Right hindlimb (tissue), 1 donor: ENCODE results near the gene PSTPIP2.
"Not testable (repeated sequence)": the region's sequence is repeated elsewhere in the genome, so short reads cannot be mapped to it uniquely, and the experiment has no call there.

Source experiments
- DNase-seq: peaks from one replicate; pipeline ENCODE4 v3.0.0-alpha.2; 2018

The PSTPIP2 gene

DNA sequence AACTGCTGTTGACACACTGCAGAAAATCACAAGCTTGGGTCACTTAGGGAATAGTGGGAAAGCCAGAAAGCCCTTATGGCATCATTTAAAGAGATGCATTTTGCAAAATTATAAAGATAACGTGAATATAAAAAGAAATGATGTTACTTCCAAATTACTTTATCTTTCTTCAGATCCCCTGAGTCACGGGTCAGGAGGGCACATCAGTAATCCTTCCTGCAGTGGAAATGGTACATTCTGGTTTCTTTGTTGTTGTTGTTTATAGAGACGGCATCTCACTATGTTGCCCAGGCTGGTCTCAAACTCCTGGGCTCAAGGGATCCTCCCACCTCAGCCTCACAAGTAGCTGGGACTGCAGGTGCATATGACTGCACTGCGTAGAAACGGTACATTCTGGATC is 95.1 kb downstream of the PSTPIP2 start:
- DNase-seq: no peak

DNA sequence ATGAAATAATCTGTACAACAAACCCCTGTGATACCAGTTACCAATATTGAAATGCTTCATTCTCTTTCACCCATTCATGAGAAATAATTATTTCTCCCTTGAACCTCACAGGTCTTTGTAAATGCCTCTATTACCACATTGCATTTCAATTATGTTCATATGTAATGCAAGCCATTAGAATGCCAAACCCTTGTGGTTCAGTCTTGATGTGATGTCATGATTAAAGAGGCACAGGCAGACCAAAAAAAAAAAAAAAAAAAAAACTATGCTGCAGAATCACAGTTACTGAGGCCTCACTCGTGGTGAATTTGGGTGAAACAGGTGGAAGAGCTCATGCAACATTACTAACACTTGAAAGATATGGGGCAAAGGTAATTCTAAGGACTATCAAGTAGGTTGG is 95.5 kb downstream of the PSTPIP2 start:
- no peak for DNase-seq

DNA sequence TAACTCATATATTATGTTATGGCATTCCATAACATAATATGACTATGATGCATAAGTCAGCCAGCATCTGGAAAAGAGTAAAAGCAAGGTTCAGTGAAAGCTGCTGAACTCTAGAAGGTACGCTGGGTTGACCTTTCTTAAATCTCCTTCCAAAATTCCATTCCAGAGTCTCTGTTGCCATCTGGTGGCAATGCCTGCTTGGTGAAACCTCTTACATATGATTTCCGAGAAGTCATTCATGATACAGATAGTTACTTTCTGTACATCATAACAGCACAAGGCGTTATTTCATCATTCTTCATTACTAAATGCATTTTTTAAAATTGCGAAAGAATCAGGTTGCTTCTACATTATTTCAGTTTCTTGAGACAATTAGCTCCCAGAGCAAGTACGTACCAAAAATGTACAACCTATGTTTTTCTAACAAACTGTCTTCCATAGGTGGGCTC is 97.9 kb downstream of the PSTPIP2 start:
- peak; percentile 54 for DNase-seq

DNA sequence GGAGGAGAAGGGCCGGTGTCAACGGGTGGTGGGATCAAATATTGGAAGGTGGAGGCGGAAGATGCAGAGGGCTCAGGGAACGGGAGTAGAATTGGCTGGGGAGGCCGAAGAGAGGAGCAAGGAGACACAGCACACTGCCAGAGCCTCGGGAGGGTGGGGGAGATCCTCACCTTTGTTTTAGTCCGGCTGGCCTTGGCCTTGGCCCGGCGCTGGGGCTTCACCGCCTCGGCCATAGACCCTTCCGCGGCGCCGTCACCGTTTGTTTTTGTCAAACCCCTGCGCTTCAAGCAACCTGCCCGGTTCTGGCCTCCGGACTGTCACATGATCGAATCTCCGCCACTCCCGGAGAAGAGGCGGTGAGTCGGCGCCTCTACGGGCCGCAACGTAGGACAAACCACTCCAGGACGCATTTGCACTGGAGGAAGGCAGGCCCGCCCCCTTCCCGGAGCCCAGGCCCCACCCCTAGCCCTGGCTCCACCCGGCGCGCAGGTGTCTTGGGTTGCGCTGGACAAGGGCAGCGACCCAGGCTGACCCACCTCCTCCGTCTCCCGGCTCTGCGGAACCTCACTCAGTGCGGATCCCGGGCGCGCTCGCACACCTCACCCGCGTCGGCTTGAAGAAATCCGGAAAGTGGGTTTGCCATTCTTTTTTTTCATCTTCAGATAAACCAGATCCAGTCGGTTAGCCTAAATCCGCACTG is 104.9 kb downstream of the PSTPIP2 start, which contains the start of gene EPG5:
Gene EPG5, minus strand, starts transcription at position 323 of the 700 bp plus-strand sequence. Its CDS starts 90 bp downstream, at position 233.
- peak; percentile 96 for DNase-seq

DNA sequence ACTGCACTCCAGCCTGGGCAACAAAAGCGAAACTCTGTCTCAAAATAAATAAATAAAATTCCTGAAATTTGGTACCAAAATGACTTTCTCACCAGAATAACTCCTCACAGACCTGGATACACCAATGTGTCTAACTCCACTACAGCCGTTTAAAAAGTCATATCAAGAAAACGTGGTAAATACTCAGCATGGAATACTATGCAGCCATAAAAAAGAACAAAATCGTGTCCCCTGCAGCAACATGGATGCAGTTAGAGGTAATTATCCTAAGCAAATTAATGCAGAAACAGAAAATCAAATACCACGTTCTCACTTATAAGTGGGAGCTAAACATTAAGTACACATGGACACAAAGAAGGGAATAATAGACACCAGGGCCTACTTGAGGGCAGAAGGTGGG is 107.1 kb downstream of the PSTPIP2 start:
- not testable (repeated sequence) for DNase-seq

DNA sequence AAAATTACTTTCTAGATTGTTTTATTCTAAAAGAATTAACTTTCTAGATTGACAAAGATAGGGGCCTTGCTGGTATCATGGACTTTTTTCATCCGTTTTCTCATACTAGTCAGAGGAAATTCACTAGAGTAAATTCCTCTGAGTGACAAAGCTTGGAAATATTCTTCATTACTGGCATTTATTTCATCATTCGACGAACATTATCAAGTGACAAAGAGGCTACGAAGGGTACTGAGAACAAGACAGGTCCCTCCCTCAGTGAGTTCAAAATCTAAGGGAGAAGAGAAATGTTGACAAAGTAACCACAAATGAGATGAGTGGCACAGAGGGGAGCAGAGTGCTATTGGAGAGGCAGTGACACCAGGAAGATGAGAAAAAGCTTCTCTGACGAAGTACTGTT is 109.2 kb downstream of the PSTPIP2 start:
- no peak for DNase-seq

DNA sequence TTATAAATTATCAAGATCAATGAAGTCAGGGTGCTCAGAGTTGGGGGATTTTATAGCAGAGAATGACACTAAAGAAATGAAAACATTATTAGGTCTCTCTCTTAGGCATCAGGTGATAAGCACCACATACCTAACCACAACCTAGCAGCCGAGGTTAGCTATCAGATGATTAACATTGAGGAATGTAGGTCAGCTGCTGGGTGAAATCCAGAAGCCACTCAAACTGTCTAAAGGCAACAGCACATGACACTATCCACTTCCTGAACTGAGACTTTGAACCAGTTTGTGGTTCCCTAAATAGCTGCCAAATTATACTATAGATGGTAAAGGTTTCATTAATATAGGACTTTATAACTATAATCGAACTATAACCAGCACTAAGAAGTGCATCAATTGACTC is 109.6 kb downstream of the PSTPIP2 start:
- DNase-seq: no peak

DNA sequence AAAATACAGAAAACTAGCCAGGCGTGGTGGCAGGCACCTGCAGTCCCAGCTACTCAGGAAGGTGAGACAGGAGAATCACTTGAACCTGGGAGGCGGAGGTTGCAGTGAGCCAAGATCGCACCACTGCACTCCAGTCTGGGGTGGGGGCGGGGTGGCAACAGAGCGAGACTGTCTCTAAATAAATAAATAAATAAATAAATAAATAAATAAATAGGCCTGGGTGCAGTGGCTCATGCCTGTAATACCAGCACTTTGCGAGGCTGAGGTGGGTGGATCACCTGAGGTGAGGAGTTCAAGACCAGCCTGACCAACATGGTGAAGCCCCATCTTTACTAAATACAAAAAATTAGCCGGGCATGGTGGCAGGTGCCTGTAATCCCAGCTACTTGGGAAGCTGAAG is 112.6 kb downstream of the PSTPIP2 start:
- DNase-seq: not testable (repeated sequence)

DNA sequence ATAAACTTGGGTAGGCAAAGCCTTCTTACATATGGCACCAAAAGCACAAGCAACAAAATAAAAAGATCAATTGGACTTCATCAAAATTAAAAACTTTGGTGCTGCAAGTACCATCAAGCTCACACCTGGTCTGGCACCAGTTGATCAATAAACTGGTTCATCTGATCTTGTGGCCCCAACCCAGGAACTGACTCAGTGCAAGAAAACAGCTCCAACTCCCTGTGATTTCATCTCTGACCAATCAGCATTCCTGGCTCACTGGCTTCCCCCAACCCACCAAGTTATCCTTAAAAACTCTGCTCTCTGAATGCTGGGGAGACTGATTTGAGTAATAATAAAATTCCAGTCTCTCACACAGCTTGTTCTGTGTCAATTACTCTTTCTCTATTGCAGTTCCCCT is 113.3 kb downstream of the PSTPIP2 start:
- no peak for DNase-seq

DNA sequence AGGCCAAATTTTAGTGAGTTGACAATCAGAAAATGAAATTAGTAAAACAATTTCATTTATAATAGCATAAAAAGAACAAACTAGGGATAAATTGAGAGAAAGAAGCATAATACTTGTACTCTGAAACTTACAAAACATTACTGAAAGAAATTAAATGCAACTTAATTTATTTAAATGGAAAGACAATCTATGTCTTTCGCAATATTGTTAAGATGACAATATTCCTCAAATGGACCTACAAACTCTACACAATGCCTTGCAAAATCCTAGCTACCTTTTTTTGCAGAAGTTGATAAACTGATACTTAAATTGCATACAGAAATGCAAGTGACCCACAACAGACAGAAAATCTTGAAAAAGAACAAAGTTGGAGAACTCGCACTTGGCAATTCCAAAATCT is 114.0 kb downstream of the PSTPIP2 start:
- DNase-seq: no peak

DNA sequence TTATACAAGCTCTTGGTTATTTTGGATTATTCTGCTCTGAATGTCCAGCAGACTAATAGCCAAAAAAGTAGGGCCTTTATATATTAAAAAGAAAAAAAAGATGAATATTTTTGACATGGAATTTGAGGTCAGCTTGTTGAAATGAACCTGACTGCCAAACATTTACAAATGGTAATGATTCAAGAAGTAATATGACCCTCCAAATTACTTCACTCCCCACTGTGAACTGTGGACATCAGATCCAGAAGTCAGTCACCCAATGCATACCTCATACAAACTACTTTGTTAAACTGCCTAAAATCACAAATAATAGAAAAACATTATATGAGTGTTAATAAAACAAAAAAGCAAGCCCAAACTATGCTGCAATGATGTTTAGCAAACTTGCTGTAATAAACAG is 115.0 kb downstream of the PSTPIP2 start:
- no peak for DNase-seq

DNA sequence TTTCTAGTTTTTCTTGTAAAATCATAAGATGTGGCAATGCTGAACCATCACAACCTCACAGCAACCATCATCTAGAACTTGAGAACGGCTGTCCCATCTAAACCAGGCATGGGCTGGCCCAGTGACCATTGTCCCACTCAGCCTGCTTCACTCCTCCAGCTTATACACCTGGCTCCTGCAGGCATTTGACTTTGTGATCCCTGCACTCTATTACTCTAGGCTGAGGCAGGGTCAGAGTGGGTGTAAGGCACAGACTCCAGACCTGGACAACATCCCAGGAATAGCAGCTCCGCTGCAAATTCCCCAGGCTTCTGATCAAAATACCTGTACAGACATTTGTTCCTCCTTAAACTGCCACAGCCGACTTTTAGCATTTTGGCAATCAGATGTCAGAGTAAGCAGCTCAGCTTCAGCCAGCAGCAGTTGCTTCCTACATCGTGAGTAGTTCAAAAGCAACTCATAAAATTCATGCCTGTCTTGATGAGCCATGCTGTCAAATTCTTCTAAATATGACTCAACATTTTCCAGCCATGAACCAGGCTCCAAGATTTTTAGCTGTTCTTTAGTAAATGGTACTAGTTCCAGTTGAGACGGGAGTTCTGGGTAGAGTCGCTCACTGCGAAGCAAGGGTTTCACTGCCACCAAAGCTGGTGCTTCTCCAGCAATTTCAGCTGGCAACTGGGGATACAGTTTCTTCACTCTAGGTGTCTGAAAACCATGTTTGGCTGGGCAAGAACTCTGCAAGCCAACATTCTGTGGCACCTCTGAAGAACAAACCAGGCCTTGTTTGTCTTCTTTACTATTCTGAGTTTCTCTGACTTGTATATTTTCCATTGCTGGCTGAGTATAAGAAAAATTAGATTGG is 117.8 kb downstream of the PSTPIP2 start:
- DNase-seq: no peak

DNA sequence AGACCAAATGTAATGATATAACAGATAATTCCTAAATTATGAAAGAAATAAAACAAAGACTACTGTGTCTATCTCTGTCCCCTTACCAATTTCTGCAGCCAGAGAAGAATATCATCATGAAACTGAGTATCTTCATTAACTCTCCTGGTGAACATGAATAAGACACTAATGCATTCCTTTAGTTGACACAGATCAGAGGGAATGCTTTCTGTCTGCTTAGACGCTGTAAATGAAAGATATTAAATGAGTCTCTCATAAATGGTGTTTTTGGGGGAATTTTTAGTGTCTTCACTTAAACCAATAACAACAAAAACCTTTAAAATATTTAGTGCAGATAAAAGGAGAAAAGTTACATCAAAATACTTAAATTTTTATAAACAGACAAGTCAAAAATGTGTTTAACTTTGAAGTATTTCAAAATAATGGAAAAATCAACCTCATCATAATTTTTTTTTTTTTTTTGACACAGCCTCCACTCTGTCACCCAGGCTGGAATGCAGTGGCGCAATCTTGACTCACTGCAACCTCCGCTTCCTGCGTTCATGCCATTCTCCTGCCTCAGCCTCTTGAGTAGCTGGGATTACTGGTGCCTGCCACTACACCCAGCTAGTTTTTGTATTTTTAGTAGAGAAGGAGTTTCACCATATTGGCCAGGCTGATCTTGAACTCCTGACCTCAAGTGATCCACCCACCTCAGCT is 120.9 kb downstream of the PSTPIP2 start:
- no peak for DNase-seq

DNA sequence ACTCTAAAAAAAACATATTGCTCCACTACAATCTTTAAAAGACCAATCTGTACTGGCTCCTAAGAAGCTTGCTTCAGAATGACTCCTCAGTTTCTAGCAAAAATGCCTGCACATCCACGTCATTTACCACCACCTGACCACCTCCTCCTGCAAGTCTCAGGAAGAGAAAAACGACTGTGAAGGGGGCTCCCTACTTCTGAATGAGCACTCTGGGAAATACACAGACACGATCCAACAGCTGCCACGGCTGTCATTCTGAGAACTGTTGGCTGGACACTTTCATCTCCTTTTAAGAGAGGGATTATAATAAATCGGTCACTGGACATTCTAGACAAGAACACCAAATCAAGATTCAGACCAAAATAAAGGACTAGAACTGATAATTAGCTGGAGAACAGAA is 126.4 kb downstream of the PSTPIP2 start:
- DNase-seq: no peak

DNA sequence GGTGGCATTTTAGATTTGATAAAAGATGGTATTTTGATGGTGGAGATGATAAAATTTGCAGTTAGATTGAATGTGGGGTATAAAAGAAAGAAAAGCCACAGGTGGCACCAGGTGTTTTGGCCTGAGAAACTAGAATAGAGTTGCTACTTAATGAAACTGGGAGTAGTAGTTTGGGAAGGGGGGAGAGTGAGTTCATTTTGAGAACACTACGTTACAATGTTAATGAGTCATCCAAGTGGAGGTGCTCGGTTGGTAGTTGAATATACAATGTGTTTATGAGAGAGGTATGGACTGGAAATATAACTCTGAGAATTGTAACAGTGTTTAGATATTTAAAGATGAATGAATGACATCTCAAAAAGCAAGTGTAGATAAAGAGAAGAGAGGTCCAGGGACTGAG is 131.3 kb downstream of the PSTPIP2 start:
- DNase-seq: no peak

DNA sequence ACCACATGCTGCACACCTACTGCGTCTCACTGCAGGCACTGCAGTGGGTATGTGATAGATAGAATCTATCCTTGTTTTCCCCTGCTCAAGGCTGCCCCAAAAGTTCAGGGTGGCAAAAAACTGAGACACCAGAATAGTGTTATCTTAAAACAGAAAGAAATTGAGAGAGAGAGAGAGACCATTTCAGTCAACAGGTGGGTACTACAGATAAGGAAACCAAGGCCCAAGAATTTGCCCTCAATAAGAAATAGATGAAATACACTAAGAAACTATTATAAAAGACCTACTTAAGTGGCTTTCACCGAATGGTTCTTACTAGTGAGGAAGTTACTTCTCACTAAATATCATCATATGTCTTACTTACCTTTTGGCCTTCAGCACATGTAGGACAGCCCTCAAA is 132.8 kb downstream of the PSTPIP2 start:
- no peak for DNase-seq

DNA sequence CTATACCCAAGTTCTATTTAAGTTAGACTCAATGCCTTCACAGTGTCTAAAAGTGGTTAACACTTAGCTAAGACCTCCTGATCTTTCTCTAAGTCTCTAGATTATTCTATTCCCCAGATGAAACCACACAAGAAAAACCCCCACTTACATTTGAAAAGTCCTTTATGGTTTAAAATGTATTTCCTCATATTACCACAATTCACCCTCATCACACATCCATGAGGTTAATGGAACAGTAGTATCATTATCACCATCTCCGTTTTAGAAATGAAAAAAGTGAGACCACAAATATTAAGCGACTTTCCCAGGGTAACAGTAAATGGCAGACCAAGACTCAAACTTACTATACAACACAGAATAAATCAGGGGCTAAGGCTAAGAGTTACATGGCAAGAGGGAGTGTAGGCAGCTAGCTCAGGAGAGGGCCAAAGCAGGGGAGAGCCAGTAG is 133.5 kb downstream of the PSTPIP2 start:
- no peak for DNase-seq

DNA sequence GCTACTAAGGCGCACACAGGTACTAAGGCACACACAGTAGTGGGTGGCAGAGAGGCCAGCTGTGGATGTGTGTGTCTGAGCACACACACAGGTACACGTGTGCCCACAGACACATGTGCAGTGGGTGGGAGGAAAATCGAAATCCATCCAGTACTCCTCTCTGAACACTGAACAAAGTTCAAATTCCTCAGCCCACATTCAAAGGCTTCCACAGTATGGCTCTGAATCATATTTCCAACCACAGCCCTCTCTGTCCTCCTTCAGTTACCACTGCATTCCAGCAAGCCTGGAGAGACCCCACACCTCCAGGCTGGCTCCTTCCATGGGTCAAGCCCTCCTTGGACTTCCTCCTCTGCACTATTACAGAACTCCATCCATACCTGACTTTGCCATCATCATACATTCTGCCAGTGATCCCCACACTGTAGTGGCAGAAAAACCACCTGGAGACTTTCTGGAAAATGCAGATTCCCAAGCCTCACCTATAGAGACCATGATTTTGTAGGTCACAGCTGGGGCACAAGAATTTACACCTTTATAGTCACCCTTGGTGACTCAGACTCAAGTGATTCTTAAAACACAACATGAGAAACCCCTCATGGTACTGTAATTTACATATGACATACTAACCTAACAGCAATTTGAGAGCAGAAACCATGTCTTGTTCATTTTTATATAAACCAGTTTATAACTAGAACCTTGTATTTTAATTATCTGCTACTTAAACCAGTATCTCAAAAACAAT is 136.3 kb downstream of the PSTPIP2 start:
- DNase-seq: no peak
